ENCODE data around the gene HHATL.

The HHATL gene

GRCh38 chr3:42667523-42668412 lies 34.8 kb downstream of the HHATL start:
- no peak for DNase-seq (ENCODE audit: insufficient read length, low spot score)
- FAIRE-seq: no peak

GRCh38 chr3:42667096-42667522 lies 35.5 kb downstream of the HHATL start:
- DNase-seq (ENCODE audit: insufficient read length, low spot score): no peak
- FAIRE-seq: no peak

GRCh38 chr3:42666577-42666998 lies 36.0 kb downstream of the HHATL start:
- DNase-seq (ENCODE audit: insufficient read length, low spot score) (no peak), FAIRE-seq (no peak)

- FAIRE-seq: no peak
- no peak for DNase-seq (ENCODE audit: insufficient read length, low spot score)
Measured at GRCh38 chr3:42666022-42666421, 36.6 kb downstream of the HHATL start.

GRCh38 chr3:42665050-42665878 lies 37.3 kb downstream of the HHATL start:
- no peak for DNase-seq (ENCODE audit: insufficient read length, low spot score)
- FAIRE-seq: no peak

GRCh38 chr3:42664438-42664803 lies 38.2 kb downstream of the HHATL start:
- DNase-seq (ENCODE audit: insufficient read length, low spot score) (no peak), FAIRE-seq (no peak)

- FAIRE-seq (no peak), DNase-seq (ENCODE audit: insufficient read length, low spot score) (no peak)
Measured at GRCh38 chr3:42663581-42664437, 38.8 kb downstream of the HHATL start.

- no peak for DNase-seq (ENCODE audit: insufficient read length, low spot score)
- no peak for FAIRE-seq
Measured at GRCh38 chr3:42662813-42663535, 39.6 kb downstream of the HHATL start.

- no peak for FAIRE-seq
Measured at GRCh38 chr3:42662037-42662812, 40.4 kb downstream of the HHATL start.

GRCh38 chr3:42661593-42662022 lies 41.0 kb downstream of the HHATL start:
- DNase-seq (ENCODE audit: insufficient read length, low spot score): no peak
- no peak for FAIRE-seq

More at GRCh38 chr3:42662037-42662812, 40.4 kb downstream of the HHATL start:
- DNase-seq (ENCODE audit: insufficient read length, low spot score): no peak

- FAIRE-seq (no peak), DNase-seq (ENCODE audit: insufficient read length, low spot score) (no peak)
Measured at GRCh38 chr3:42660898-42661297, 41.7 kb downstream of the HHATL start.

- FAIRE-seq (no peak), DNase-seq (ENCODE audit: insufficient read length, low spot score) (no peak)
Measured at GRCh38 chr3:42660131-42660715, 42.4 kb downstream of the HHATL start.

GRCh38 chr3:42659451-42660130 lies 43.0 kb downstream of the HHATL start:
- FAIRE-seq: no peak

GRCh38 chr3:42658771-42659390 lies 43.7 kb downstream of the HHATL start:
- DNase-seq (ENCODE audit: insufficient read length, low spot score) (no peak), FAIRE-seq (no peak)

More at GRCh38 chr3:42659451-42660130, 43.0 kb downstream of the HHATL start:
- DNase-seq (ENCODE audit: insufficient read length, low spot score): no peak

GRCh38 chr3:42658091-42658770 lies 44.4 kb downstream of the HHATL start:
- DNase-seq (ENCODE audit: insufficient read length, low spot score) (no peak), FAIRE-seq (no peak)

- DNase-seq (ENCODE audit: insufficient read length, low spot score): no peak
- FAIRE-seq: no peak
Measured at GRCh38 chr3:42657675-42658074, 44.9 kb downstream of the HHATL start.

Data from HTR-8/SVneo (cell line).